Left cardiac atrium (tissue), 4 donors: ENCODE results near the gene NFATC1. TPM values are rescaled to one million over a fixed set of nuclear protein-coding genes. Genes with fewer than 3 reads are reported as not detected.

ENCODE experiments used
- ATAC-seq, 2 donors: fragments of 200-7000 bp; cut with Tn5 transposase; one replicate each; pipeline ENCODE4 v1.9.1; 2020; ENCODE audit warnings: mild to moderate bottlenecking in 2 of 2, moderate library complexity in 2 of 2
- DNase-seq: peaks from one replicate; pipeline ENCODE4 v3.0.0-alpha.2; 2020
- intact Hi-C, 2 donors: fragments of 100-400 bp; cut with DNase I; formaldehyde crosslinking; loops; one replicate each; pipeline versions ENCODE4 v1.14.1 to v1.15.1; 2022 to 2023
- total RNA-seq, 2 donors: library from RNA; stranded (reverse); fragmentation: NEBNext Ultra II Directional; extraction: Animal tissue kit (Norgen Biotek cat#: 25700); gene quantifications; one replicate each; pipeline ENCODE4 v1.2.1, GENCODE V29; 2021
- donor health status: DM: no; HTN: yes; CAD: no.
- donor health status: DM: no; HTN: yes; CAD: no; lungs with severe emphysema.
- donor health status: DM: yes; HTN: yes; CAD: no.
- donor health status: Dilated cardiomyopathy.

NFATC1 gene
- total RNA-seq, 2 donors from 2014 or later: 17.1 to 18.9 TPM

- intact Hi-C loops: loop anchor here in 1 of 2 donors (5.0 kb wide), 1 partner anchor 52 kb away; no protein-coding TSS in a partner anchor
- DNase-seq (peak; percentile 82), ATAC-seq (peak; percentile 31 to 48)
Measured at GRCh38 chr18:79400091-79400590, 4.4 kb downstream of the NFATC1 start.

DNA sequence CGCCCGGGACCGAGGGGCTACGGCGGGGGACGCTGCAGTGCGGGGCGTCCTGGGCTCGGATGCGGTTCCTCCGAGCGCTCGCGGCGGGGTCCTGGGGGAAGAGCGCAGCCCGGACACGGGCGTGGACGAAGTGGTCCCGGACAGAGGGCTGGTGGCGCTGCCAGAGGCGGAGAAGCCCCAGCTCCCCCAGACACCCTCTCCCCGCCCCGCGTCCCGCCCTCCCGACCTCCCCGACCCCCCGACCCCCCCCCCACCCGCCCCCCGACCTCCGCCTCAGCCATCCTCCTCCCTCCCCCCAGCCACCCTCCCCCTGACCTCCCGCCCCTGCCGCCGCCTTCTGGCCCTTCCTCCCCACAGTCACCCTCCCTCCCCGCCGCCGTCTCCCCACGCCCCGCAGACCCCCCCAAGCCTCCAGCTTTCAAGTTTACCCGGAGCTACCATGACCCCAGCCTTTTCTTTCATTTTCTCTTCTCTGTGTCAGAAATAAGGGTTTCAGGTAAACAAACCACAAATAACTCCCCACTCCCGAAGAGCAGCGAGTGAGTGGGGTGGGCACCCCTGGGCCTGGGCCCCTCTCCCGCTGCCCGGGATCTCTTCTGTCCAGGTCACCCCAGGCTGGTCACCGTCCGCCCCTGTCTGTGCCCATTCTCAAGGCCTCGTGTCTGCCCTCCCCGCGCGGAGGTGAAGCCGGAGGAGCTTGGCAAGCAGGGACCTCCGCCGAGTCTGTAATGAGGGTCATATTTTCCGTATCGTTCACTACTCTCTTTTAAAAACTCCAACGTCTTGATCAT is 5.1 kb downstream of the NFATC1 start:
- ATAC-seq: peak in 1 of 2 donors; percentile 5
- DNase-seq: no peak
- intact Hi-C loops: loop anchor here in 1 of 2 donors (5.0 kb wide), 1 partner anchor 52 kb away; no protein-coding TSS in a partner anchor

- intact Hi-C loops: loop anchor here in 1 of 2 donors (5.0 kb wide), 1 partner anchor 51 kb away; no protein-coding TSS in a partner anchor
- DNase-seq: peak; percentile 25
- ATAC-seq: no peak
Measured at GRCh38 chr18:79401494-79402208, 5.9 kb downstream of the NFATC1 start.

- DNase-seq (peak; percentile 33), ATAC-seq (no peak)
- intact Hi-C loops: loop anchor here in 1 of 2 donors (5.0 kb wide), 1 partner anchor 50 kb away; no protein-coding TSS in a partner anchor
Measured at GRCh38 chr18:79402209-79402576, 6.5 kb downstream of the NFATC1 start.

GRCh38 chr18:79402977-79403722 is 7.4 kb downstream of the NFATC1 start:
- DNase-seq (peak; percentile 87), ATAC-seq (peak; percentile 68 to 69)
- intact Hi-C loops: loop anchor here in 1 of 2 donors (5.0 kb wide), 1 partner anchor 49 kb away; no protein-coding TSS in a partner anchor

- intact Hi-C loops: loop anchor here in 1 of 2 donors (5.0 kb wide), 1 partner anchor 48 kb away; no protein-coding TSS in a partner anchor
- DNase-seq (peak; percentile 22), ATAC-seq (no peak)
Measured at GRCh38 chr18:79403723-79404566, 8.2 kb downstream of the NFATC1 start.

GRCh38 chr18:79404567-79404910 is 8.8 kb downstream of the NFATC1 start:
- peak; percentile 16 for DNase-seq
- intact Hi-C loops: loop anchor here in 1 of 2 donors (5.0 kb wide), 1 partner anchor 48 kb away; no protein-coding TSS in a partner anchor

DNA sequence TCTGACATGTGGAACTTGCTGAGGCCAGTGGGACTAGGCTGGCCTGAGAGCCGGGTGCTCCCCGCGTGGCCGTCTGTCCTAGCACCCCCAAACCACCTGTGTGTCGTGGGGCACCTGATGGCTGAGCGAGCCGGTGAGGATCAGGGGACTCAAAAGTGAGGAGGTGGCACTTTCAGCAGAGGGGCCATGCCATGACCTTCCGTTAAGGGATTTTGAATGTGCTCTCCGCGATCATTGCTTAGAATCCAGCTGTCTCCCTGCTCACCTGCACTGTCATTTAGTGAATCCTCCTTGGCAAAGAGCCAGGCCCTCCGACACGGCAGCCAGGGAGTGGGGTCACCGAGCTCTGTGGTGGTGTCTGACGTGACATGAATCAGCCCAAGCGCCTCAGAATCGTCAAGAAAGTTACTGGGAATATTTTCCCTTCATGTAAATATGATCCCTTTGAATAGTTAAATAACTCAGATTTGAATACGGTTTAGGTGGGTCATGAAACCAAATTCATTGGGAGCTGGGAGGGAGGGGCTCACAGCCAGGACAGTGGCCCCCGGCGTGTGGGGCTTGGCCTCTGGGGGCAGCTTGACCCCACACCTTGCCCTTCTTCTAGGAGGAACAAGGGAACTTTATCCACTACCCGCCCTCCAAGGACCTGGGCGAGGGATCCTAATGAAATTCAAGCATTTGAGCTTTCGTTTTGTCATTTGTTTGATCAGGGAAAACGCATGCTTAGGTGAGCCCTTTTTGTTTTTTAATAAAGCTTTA is 9.5 kb downstream of the NFATC1 start:
- intact Hi-C loops: no loop called here
- ATAC-seq (no peak), DNase-seq (peak; percentile 13)

More at GRCh38 chr18:79404567-79404910, 8.8 kb downstream of the NFATC1 start:
- no peak for ATAC-seq

DNA sequence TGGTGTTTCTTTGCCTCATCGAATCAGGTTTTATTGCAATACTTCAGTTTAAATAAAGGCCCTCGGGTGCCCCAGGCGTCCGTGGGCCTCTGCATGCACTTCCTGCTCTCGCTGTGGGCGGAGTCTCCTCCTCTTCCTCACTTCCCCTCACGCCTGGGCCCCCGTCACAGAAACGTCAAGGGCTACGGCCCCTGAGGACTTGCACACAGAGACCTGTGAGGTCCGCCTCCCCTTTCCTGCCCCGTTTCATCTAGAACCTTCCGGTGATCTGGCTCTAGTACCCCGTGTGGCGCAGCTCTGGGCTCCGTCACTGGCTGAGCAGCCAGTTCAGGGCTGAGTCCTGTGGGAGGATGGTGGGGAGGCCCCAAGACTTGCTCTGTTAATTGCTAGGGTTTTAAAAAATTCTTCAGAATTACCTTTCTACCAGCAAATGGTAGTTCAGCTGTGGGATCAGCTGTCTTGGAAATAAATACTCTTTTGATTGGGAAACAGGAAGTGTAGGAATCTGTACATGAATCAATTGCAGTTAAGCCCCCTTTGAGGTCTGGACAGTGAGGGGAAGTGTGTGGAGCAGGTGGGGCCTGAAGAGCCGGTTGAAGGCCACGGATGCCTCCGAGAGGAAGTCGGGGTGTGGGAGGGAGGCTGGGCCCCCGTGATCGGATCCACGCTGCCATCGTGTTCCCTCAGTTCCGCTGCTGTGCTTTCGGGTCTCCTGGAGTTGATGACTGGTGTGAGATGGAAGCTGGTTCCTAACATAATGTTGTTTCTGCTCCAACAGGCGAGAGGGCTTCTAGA is 10.2 kb downstream of the NFATC1 start:
- intact Hi-C loops: no loop called here
- ATAC-seq (peak; percentile 28 to 61), DNase-seq (peak; percentile 74)

- intact Hi-C loops: no loop called here
- DNase-seq (peak; percentile 20), ATAC-seq (no peak)
Measured at GRCh38 chr18:79406708-79407107, 11.0 kb downstream of the NFATC1 start.

GRCh38 chr18:79409313-79409712 is 13.6 kb downstream of the NFATC1 start:
- ATAC-seq (no peak), DNase-seq (no peak)
- intact Hi-C loops: no loop called here

DNA sequence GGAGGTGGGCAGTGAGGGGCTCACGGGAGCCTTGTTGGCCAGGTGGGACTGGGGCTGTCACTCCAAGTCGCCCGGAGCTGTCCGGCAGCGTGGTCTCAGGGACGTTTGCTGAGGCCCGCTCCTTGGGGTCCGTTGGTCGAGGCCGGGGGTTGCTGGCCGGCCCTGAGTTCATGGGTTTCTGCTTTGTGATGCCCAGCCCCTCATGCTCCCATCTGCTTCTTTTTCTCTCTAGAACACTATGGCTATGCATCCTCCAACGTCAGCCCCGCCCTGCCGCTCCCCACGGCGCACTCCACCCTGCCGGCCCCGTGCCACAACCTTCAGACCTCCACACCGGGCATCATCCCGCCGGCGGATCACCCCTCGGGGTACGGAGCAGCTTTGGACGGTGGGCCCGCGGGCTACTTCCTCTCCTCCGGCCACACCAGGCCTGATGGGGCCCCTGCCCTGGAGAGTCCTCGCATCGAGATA is 14.5 kb downstream of the NFATC1 start:
- ATAC-seq (no peak), DNase-seq (peak; percentile 10)
- intact Hi-C loops: no loop called here

DNA sequence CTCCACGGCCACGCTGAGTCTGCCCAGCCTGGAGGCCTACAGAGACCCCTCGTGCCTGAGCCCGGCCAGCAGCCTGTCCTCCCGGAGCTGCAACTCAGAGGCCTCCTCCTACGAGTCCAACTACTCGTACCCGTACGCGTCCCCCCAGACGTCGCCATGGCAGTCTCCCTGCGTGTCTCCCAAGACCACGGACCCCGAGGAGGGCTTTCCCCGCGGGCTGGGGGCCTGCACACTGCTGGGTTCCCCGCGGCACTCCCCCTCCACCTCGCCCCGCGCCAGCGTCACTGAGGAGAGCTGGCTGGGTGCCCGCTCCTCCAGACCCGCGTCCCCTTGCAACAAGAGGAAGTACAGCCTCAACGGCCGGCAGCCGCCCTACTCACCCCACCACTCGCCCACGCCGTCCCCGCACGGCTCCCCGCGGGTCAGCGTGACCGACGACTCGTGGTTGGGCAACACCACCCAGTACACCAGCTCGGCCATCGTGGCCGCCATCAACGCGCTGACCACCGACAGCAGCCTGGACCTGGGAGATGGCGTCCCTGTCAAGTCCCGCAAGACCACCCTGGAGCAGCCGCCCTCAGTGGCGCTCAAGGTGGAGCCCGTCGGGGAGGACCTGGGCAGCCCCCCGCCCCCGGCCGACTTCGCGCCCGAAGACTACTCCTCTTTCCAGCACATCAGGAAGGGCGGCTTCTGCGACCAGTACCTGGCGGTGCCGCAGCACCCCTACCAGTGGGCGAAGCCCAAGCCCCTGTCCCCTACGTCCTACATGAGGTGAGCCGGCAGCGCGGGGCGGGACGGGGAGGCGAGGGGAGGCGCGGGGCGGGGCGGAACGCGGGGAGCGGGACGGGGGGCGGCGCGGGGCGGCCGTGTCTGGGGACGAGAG is 15.2 kb downstream of the NFATC1 start:
- DNase-seq (peak; percentile 25), ATAC-seq (no peak)
- intact Hi-C loops: no loop called here

DNA sequence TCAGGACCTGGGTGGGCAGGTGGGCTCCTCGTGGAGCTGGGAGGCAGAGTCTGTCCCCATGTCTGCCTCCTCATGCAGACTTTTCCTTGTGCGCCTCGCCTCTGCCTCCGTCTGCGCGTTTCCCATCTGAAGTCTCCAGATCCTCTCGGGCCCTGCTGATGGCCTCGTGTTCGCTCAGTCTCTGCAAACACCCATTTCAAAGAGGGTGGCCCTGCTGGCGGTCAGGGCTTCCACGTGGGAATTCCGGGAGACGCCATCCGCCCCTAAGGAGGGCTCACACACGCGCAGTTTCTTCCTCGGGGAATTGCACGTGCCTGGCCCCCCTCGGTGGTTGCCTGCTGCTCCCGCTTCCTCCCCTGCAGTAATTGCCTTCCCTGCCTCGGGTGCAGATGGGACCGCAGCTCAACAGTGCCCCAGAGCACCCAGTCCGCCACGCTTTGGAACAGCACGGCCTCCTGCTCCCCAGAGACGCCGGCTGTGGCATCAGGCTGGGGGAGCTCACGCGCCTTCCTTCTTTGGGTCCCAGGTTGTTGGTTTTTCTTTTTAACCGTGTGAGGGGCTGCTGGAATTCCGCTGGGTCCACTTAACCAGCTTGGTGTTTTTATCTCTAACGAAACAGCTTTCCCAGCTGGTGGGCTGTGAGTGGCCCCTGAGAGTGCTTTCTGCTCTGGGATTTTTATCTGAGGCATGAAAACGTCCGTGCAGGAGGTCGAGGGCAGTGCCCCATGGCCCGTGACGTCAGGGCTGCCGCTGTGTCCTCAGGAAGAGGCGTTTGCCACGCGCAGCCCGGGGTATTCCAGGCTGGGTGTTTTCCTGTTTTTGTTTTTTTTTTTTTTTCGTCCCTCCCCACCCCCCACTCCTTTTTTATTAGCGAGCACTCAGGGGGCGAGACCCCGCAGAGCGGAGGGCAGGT is 16.1 kb downstream of the NFATC1 start:
- ATAC-seq: peak in 1 of 2 donors; percentile 7

DNA sequence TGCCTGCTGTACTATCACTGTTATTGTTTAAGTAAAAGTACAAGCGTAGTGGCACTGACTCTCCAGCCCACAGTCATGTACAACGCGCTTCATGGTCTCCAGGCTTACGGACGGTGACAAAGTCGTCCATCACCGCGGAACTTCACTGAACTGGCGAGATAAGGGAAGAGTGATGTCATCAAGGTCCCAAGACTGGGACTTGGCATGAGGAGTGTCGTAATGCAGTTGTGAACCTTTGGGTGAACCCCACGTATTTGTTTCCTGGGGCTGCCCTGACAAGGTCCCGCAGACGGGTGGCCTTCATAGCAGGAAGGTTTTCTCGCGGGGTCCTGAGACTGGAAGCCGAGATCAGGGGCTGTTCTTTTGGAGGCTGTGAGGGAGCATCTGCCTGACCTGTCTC is 17.3 kb downstream of the NFATC1 start:
- ATAC-seq (no peak), DNase-seq (peak; percentile 7)
- intact Hi-C loops: no loop called here

More for the DNA sequence above, 16.1 kb downstream of the NFATC1 start:
- intact Hi-C loops: no loop called here
- peak; percentile 43 for DNase-seq
